ENCODE measurements around the gene GPR137B. TPM values are rescaled to one million over a fixed set of nuclear protein-coding genes. Genes with fewer than 3 reads are reported as not detected.
A peak's percentile ranks its signal among the peaks of the same experiment; 100 is the strongest.

GPR137B gene
- total and polyA plus RNA-seq, 4 donors, result 2.2 to 8.6 (median 5.3) TPM

- Histone ChIP-seq H3K4me3 (ENCODE audit: low read depth in 1 of 3, low read length in 3 of 3) (no peak overlapping the region), H3K4me1 (ENCODE audit: control insufficient read depth in 4 of 4, insufficient read depth in 4 of 4, low read length in 3 of 4) (peaks cover 0 to 8% (median 3%) of the 10 kb centered on the region in 4 donors), H3K36me3 (ENCODE audit: control insufficient read depth in 4 of 4, insufficient read depth in 3 of 4, low read depth in 1 of 4, low read length in 3 of 4) (no peaks in the 10 kb centered on the region), H3K9ac (ENCODE audit: low read depth in 1 of 2, low read length in 2 of 2) (no peak overlapping the region), H3K27me3 (ENCODE audit: control insufficient read depth in 4 of 4, insufficient read depth in 4 of 4, low read length in 3 of 4) (no peaks in the 10 kb centered on the region), H3K27ac (ENCODE audit: low read depth in 1 of 2, low read length in 2 of 2) (no peak overlapping the region), H3K9me3 (ENCODE audit: control insufficient read depth in 4 of 4, low read length in 3 of 4) (no peaks in the 10 kb centered on the region)
- WGBS, result 97% methylated on average over 2 of the region's 2 CpGs
- DNase-seq (ENCODE audit: low spot score), result no peak
- no peak for TF ChIP-seq HNF4G (IDR thresholded peaks at IDR 0.05)
- no peak for TF ChIP-seq RXRA (IDR thresholded peaks at IDR 0.05)
- TF ChIP-seq EGR1 (IDR thresholded peaks at IDR 0.05; ENCODE audit: low read depth in 2 of 2), result no peak
- TF ChIP-seq, protein P1, sequence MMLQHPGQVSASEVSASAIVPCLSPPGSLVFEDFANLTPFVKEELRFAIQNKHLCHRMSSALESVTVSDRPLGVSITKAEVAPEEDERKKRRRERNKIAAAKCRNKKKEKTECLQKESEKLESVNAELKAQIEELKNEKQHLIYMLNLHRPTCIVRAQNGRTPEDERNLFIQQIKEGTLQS (IDR thresholded peaks at IDR 0.05), result no peak
- TF ChIP-seq, protein P2, sequence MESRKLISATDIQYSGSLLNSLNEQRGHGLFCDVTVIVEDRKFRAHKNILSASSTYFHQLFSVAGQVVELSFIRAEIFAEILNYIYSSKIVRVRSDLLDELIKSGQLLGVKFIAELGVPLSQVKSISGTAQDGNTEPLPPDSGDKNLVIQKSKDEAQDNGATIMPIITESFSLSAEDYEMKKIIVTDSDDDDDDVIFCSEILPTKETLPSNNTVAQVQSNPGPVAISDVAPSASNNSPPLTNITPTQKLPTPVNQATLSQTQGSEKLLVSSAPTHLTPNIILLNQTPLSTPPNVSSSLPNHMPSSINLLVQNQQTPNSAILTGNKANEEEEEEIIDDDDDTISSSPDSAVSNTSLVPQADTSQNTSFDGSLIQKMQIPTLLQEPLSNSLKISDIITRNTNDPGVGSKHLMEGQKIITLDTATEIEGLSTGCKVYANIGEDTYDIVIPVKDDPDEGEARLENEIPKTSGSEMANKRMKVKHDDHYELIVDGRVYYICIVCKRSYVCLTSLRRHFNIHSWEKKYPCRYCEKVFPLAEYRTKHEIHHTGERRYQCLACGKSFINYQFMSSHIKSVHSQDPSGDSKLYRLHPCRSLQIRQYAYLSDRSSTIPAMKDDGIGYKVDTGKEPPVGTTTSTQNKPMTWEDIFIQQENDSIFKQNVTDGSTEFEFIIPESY (IDR thresholded peaks at IDR 0.05), result no peak
- no peak for TF ChIP-seq TAF1 (conservative IDR thresholded peaks at IDR 0.05)
- TF ChIP-seq NR2F2 (IDR thresholded peaks at IDR 0.05), result no peak
- no peak for TF ChIP-seq FOXA2 (IDR thresholded peaks at IDR 0.05)
These were observed 16.4 kb downstream of the GPR137B start for GRCh38 chr1:236158719-236159118.

- Histone ChIP-seq H3K36me3 (ENCODE audit: control insufficient read depth in 4 of 4, insufficient read depth in 3 of 4, low read depth in 1 of 4, low read length in 3 of 4) (no peaks in the 10 kb centered on the region), H3K27me3 (ENCODE audit: control insufficient read depth in 4 of 4, insufficient read depth in 4 of 4, low read length in 3 of 4) (no peaks in the 10 kb centered on the region), H3K4me3 (ENCODE audit: low read depth in 1 of 3, low read length in 3 of 3) (no peak overlapping the region), H3K9ac (ENCODE audit: low read depth in 1 of 2, low read length in 2 of 2) (no peak overlapping the region), H3K9me3 (ENCODE audit: control insufficient read depth in 4 of 4, low read length in 3 of 4) (no peaks in the 10 kb centered on the region), H3K4me1 (ENCODE audit: control insufficient read depth in 4 of 4, insufficient read depth in 4 of 4, low read length in 3 of 4) (peaks cover 0 to 8% (median 6%) of the 10 kb centered on the region in 4 donors), H3K27ac (ENCODE audit: low read depth in 1 of 2, low read length in 2 of 2) (no peak overlapping the region)
- TF ChIP-seq HNF4A (conservative IDR thresholded peaks at IDR 0.05) (peak in 1 of 2 donors; percentile 66), SP1 (IDR thresholded peaks at IDR 0.05) (no peak)
- WGBS, result 79% methylated on average over 19 of the region's 19 CpGs
- DNase-seq (ENCODE audit: low spot score), result no peak
These were observed 17.6 kb downstream of the GPR137B start for GRCh38 chr1:236159704-236160539.

- WGBS, result 94% methylated on average over 10 of the region's 10 CpGs
- H3K27me3 ChIP-seq (ENCODE audit: control insufficient read depth in 4 of 4, insufficient read depth in 4 of 4, low read length in 3 of 4), result no peaks in the 10 kb centered on the region
- no peak overlapping the region for H3K9ac ChIP-seq (ENCODE audit: low read depth in 1 of 2, low read length in 2 of 2)
- H3K4me1 ChIP-seq (ENCODE audit: control insufficient read depth in 4 of 4, insufficient read depth in 4 of 4, low read length in 3 of 4), result peaks cover 0 to 8% (median 6%) of the 10 kb centered on the region in 4 donors
- no peaks in the 10 kb centered on the region for H3K9me3 ChIP-seq (ENCODE audit: control insufficient read depth in 4 of 4, low read length in 3 of 4)
- H3K4me3 ChIP-seq (ENCODE audit: low read depth in 1 of 3, low read length in 3 of 3), result no peak overlapping the region
- no peaks in the 10 kb centered on the region for H3K36me3 ChIP-seq (ENCODE audit: control insufficient read depth in 4 of 4, insufficient read depth in 3 of 4, low read depth in 1 of 4, low read length in 3 of 4)
- DNase-seq (ENCODE audit: low spot score), result no peak
- H3K27ac ChIP-seq (ENCODE audit: low read depth in 1 of 2, low read length in 2 of 2), result no peak overlapping the region
- TF ChIP-seq, protein P3, sequence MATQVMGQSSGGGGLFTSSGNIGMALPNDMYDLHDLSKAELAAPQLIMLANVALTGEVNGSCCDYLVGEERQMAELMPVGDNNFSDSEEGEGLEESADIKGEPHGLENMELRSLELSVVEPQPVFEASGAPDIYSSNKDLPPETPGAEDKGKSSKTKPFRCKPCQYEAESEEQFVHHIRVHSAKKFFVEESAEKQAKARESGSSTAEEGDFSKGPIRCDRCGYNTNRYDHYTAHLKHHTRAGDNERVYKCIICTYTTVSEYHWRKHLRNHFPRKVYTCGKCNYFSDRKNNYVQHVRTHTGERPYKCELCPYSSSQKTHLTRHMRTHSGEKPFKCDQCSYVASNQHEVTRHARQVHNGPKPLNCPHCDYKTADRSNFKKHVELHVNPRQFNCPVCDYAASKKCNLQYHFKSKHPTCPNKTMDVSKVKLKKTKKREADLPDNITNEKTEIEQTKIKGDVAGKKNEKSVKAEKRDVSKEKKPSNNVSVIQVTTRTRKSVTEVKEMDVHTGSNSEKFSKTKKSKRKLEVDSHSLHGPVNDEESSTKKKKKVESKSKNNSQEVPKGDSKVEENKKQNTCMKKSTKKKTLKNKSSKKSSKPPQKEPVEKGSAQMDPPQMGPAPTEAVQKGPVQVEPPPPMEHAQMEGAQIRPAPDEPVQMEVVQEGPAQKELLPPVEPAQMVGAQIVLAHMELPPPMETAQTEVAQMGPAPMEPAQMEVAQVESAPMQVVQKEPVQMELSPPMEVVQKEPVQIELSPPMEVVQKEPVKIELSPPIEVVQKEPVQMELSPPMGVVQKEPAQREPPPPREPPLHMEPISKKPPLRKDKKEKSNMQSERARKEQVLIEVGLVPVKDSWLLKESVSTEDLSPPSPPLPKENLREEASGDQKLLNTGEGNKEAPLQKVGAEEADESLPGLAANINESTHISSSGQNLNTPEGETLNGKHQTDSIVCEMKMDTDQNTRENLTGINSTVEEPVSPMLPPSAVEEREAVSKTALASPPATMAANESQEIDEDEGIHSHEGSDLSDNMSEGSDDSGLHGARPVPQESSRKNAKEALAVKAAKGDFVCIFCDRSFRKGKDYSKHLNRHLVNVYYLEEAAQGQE (IDR thresholded peaks at IDR 0.05), result no peak
- TF ChIP-seq HNF4A (conservative IDR thresholded peaks at IDR 0.05), result no peak
- TF ChIP-seq RXRA (IDR thresholded peaks at IDR 0.05), result no peak
- TF ChIP-seq EGR1 (IDR thresholded peaks at IDR 0.05; ENCODE audit: low read depth in 2 of 2), result no peak
- TF ChIP-seq, protein P1 (IDR thresholded peaks at IDR 0.05), result no peak
- no peak for TF ChIP-seq SP1 (IDR thresholded peaks at IDR 0.05)
- no peak for TF ChIP-seq HNF4G (IDR thresholded peaks at IDR 0.05)
- no peak for TF ChIP-seq CTCF (IDR thresholded peaks at IDR 0.05; ENCODE audit: low read depth, low read length, missing input control)
- TF ChIP-seq, protein P2 (IDR thresholded peaks at IDR 0.05), result no peak
- TF ChIP-seq TAF1 (conservative IDR thresholded peaks at IDR 0.05), result no peak
- no peak for TF ChIP-seq YY1 (IDR thresholded peaks at IDR 0.05)
- TF ChIP-seq, protein P4, sequence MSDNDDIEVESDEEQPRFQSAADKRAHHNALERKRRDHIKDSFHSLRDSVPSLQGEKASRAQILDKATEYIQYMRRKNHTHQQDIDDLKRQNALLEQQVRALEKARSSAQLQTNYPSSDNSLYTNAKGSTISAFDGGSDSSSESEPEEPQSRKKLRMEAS (IDR thresholded peaks at IDR 0.05), result no peak
- no peak for TF ChIP-seq FOXA1 (IDR thresholded peaks at IDR 0.05)
These were observed 18.3 kb downstream of the GPR137B start for GRCh38 chr1:236160540-236161127.
